NCI-H146 treated with DMSO at 0.1 percent for 48 hours (cell line): ENCODE data around the gene STING1.
"Not testable (repeated sequence)": the region's sequence is repeated elsewhere in the genome, so short reads cannot be mapped to it uniquely, and the experiment has no call there.

Experiments
- DNase-seq: peaks from one replicate; lab custom pipeline; 2025; ENCODE audit not compliant: unreplicated experiment; lab: John Stamatoyannopoulos, UW

Gene STING1

DNA sequence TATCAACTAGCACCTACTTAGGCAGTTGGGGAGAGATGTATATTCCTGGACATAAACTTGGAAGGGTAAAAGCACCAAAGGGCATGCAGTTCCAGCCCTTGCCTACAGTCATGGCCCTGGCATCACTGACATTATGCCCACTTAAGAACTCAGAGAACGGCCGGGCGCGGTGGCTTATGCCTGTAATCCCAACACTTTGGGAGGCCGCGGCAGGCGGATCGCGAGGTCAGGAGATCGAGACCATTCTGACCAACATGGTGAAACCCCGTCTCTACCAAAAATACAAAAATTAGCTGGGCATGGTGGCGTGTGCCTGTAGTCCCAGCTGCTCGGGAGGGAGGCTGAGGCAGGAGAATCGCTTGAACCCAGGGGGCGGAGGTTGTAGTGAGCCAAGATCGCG, 42.1 kb downstream of the STING1 start:
- not testable (repeated sequence) for DNase-seq

DNA sequence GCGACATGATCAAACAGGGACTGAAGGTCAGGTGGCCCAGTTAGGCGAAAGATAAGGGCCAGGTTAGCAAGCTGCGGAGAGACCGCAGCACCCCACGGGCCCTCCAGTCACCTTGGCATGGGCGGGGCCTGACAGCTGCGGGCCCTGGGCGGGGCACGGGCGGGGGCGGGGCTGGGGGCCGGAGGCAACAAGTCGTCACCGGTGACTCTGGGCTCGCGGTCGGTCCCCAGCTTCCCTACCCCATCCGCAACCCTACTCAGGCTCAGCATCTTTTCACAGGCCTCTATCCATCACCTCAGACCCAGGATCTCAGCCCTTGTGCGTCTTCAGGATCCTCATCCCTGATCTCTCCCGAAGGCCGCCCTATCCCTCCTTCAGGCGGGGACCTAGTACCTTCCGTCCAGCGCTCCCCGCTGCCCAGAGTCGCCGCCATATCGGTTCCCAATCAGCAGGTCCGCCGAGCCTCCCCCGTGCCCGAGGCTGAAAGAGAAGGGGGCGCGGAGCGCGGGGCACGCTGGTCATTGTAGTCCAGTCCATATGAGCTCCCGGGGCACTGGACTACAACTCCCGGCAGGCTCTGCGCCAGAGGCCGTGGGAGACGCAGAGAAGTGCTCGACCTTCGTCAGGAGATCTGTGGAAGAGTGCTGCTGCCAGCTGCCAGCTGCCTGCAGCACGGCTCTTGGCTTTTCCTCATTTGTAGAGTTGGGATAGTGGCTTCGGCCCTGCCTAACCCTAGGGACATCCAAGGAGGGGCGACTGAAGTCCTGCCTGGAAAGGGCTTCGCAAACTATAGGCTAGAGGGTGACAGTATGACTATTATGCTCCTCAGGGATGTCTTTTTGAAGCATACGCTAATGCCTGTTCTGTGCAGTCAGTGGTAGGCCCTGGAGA, 43.3 kb downstream of the STING1 start, which contains the start of gene DNAJC18:
TSS of gene DNAJC18 (minus strand) at position 513 of the 891 bp plus-strand sequence. CDS start at position 433, 80 bp downstream.
- DNase-seq, result peak; percentile 78

DNA sequence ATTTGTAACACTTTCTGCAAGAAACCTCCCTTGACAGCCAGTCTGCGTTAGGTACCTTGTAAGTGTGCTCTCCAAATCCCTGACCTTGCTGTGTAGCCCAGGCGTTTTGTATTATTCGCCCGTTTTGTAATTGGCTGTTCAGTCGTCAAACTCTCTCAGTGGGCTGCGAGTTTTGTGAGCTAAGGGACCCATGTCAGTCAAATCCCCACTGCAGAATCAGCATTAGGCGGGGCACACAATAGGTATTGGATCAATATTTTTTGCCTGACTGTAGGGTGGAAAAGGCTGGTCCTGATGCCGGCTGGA, 43.9 kb downstream of the STING1 start:
- no peak for DNase-seq

DNA sequence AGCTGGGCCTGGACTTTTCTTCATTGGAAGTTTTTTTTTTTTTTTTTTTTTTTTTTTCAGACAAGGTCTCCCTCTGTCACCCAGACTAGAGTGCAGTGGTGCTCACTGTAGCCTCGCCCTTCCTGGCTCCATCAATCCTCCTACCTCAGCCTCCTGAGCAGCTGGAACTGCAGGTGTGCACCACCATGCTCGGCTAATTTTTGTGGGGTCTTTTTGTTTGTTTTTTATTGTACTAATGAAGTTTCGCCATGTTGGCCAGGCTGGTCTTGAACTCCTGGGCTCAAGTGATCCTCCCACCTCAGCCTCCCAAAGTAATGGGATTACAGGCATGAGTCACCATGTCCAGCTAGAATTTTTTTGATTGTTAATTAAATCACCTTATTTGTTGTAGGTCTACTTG, 46.9 kb downstream of the STING1 start:
- no peak for DNase-seq

DNA sequence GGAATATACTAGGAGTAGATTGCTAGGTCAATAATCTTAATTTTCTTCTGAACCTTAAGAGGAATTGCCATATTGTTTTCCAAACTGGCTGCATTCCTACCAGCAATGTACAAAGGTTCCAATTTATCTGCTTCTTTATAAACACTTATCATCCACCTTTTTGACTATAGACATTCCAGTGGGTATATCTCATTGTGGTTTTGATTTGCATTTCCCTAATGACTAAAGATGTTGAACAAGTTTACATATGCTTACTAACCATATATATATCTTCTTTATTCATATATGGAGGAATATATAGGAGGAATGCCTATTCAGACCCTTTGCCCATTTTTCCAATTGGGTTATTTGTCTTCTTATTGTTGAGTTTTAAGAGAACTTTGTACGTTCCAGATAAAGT, 50.9 kb downstream of the STING1 start:
- DNase-seq, result no peak

DNA sequence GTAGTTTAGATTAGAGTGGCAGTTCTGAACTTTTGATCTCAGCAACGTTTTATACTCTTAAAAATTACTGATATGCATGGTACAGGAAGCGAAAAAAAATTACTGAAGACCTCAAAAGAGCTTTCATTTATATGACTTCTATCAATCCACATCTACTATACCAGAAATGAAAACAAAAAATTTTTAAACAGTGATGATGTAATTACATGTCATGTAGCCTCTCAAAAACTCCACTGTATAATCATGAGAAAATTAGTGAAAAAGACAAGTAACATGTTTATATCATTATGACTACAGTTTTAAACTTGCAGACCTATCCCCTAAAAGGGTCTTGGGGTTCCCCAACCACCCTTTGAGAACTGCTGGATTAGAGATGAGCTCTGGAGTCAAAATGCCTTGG, 52.5 kb downstream of the STING1 start:
- no peak for DNase-seq

DNA sequence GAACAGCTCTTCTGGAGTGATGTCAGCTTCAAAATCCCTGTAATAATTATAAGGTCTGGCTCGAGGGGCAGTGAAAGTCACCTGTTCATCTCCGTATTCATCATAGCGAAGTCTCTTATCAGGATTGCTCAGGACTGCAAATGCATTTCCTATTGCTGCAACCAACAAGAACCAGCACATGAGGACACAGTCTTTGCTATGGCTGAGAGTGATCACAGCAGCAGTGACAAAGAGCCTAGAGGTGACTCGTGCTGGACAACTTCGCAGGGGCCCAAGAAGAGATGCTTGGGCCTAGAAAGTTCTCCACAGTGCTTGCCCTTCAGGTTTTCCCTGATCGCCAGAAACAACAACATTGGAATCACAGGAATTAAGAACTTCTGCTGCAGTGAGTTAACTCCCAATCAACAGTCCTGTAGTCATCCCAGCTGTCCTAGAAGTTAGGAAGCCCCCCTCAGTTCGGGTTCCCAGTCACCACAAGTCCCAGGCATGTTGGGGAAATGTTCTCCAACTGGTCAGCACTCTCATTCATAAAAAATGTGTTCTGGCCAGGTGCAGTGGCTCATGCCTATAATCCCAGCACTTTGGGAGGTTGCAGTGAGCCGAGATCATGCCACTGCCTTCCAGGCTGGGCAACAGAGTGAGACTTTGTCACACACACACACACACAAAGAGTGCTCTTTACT, 56.2 kb downstream of the STING1 start:
- no peak for DNase-seq
